ENCODE results near the gene MRPL41.
A peak's percentile ranks its signal among the peaks of the same experiment; 100 is the strongest.
"Not testable (repeated sequence)": the region's sequence is repeated elsewhere in the genome, so short reads cannot be mapped to it uniquely, and the experiment has no call there.

The MRPL41 gene

GRCh38 chr9:137581361-137582285 lies 29.9 kb downstream of the MRPL41 start:
- no peak for DNase-seq

- no peak for DNase-seq
Measured at GRCh38 chr9:137582286-137582860, 30.7 kb downstream of the MRPL41 start.

GRCh38 chr9:137583347-137583746 lies 31.7 kb downstream of the MRPL41 start:
- DNase-seq = no peak

GRCh38 chr9:137583957-137584356 lies 32.3 kb downstream of the MRPL41 start:
- no peak for DNase-seq

- DNase-seq = no peak
Measured at GRCh38 chr9:137586854-137587253, 35.2 kb downstream of the MRPL41 start.

- no peak for DNase-seq
Measured at GRCh38 chr9:137588311-137588710, 36.6 kb downstream of the MRPL41 start.

GRCh38 chr9:137588891-137589290 lies 37.2 kb downstream of the MRPL41 start:
- DNase-seq = no peak

- no peak for DNase-seq
Measured at GRCh38 chr9:137589441-137590122, 37.9 kb downstream of the MRPL41 start.

- DNase-seq = no peak
Measured at GRCh38 chr9:137590123-137590468, 38.4 kb downstream of the MRPL41 start.

- peak in 52 of 56 donors; percentile 24 to 88 (median 70) for DNase-seq
Measured at GRCh38 chr9:137590469-137591383, 39.0 kb downstream of the MRPL41 start, which contains the start of gene ZMYND19. Gene ZMYND19, minus strand, starts transcription at chr9:137590512. Its CDS starts 249 bp downstream, at chr9:137590263.

GRCh38 chr9:137592767-137593166 lies 41.1 kb downstream of the MRPL41 start:
- DNase-seq = peak in 7 of 56 donors; percentile 12 to 54 (median 21)

GRCh38 chr9:137593176-137593575 lies 41.5 kb downstream of the MRPL41 start:
- peak in 3 of 56 donors; percentile 19 to 27 (median 24) for DNase-seq

- DNase-seq = not testable (repeated sequence)
Measured at GRCh38 chr9:137596577-137596976, 44.9 kb downstream of the MRPL41 start.

- DNase-seq = no peak
Measured at GRCh38 chr9:137598943-137599342, 47.3 kb downstream of the MRPL41 start.

Measured in nucleus accumbens (tissue), 56 donors.